HepG2 (cell line): ENCODE data around the gene SPINK4. TPM values are rescaled to one million over a fixed set of nuclear protein-coding genes. Genes with fewer than 3 reads are reported as not detected.

Experiments used
- ATAC-seq: fragments of 200-7000 bp; cut with Tn5 transposase; 3 replicates; pipeline ENCODE4 v1.9.1; 2020; ENCODE audit warnings: mild to moderate bottlenecking, moderate library complexity
- BruUV-seq: library from RNA; stranded (reverse); fragments of 400-500 nt; replicated peaks from 2 replicates; lab custom pipeline; 2021; lab: Mats Ljungman, UMichigan
- CTCF ChIA-PET: fragments of 300-600 bp; formaldehyde crosslinking; extraction: SDS; loops from one replicate; lab custom pipeline; 2021; ENCODE audit warnings: low total read pairs, inconsistent platforms, low intra/inter-chr PET ratio; lab: Yijun Ruan, JAX
- POLR2A ChIA-PET: fragments of 350-600 bp; sonication (Branson Sonifier 250); formaldehyde crosslinking; loops from one replicate; lab custom pipeline; 2020; ENCODE audit warnings: antibody characterized with exemption, inconsistent platforms; lab: Yijun Ruan, JAX
- DNase-seq: peaks from one replicate; pipeline ENCODE4 v3.0.0-alpha.2; 2015; ENCODE audit warnings: low spot score
- FAIRE-seq: peaks from 3 replicates; lab custom pipeline; 2011; peaks lifted over from hg19 to GRCh38; lab: Jason Lieb, UNC
- H2AFZ ChIP-seq: one replicate; pipeline ENCODE4 v1.6.1; 2011; ENCODE audit warnings: low read length, inconsistent platforms
- H3K27ac ChIP-seq: fragments of 300-600 bp; 3 replicates; pipeline ENCODE4 v1.8.0; 2011; ENCODE audit warnings: mixed run types, mild to moderate bottlenecking, mixed read lengths, low read length, inconsistent platforms; ENCODE audit not compliant: insufficient read depth; ENCODE audit errors: extremely low read length
- H3K27me3 ChIP-seq, 2 experiments: fragments of 200-600 bp in 1 of 2; 2 replicates in 1 of 2; 3 replicates in 1 of 2; pipeline versions ENCODE4 v1.6.0 to v1.8.0; 2011; ENCODE audit warnings: low read length in 2 of 2, mild to moderate bottlenecking in 2 of 2, moderate library complexity in 2 of 2, inconsistent platforms in 1 of 2; ENCODE audit not compliant: insufficient read depth in 2 of 2, control insufficient read depth in 1 of 2
- H3K36me3 ChIP-seq, 2 experiments: fragments of 200-600 bp in 1 of 2; replicated peaks in 1 of 2; 2 replicates in 1 of 2; 3 replicates in 1 of 2; pipeline versions ENCODE4 v1.5.1 to v1.8.0; 2011; ENCODE audit warnings: low read length in 2 of 2, inconsistent platforms in 1 of 2; ENCODE audit not compliant: insufficient read depth in 2 of 2, control insufficient read depth in 1 of 2
- H3K4me1 ChIP-seq: 2 replicates; pipeline ENCODE4 v1.5.1; 2012; ENCODE audit warnings: low read length, inconsistent platforms; ENCODE audit not compliant: insufficient read depth
- H3K4me2 ChIP-seq: 2 replicates; pipeline ENCODE4 v1.6.0; 2011; ENCODE audit warnings: low read depth, low read length, inconsistent platforms
- H3K4me3 ChIP-seq, 3 experiments: fragments of 200-600 bp in 1 of 3; sonication (generic), shearing (Covaris generic) in 1 of 3; replicated peaks in 1 of 3; 2 replicates each; pipeline ENCODE4 v1.5.1; 2011 to 2016; ENCODE audit warnings: low read length in 3 of 3, inconsistent platforms in 2 of 3, low read depth in 2 of 3, mild to moderate bottlenecking in 2 of 3, control low read depth in 1 of 3, mixed read lengths in 1 of 3; ENCODE audit not compliant: insufficient read depth in 1 of 3
- H3K79me2 ChIP-seq: one replicate; pipeline ENCODE4 v1.6.1; 2011; ENCODE audit warnings: low read length, inconsistent platforms; ENCODE audit not compliant: insufficient read depth
- H3K9ac ChIP-seq: 2 replicates; pipeline ENCODE4 v1.6.0; 2011; ENCODE audit warnings: mild to moderate bottlenecking, low read depth, low read length, inconsistent platforms; ENCODE audit not compliant: insufficient read depth
- H3K9me3 ChIP-seq: 2 replicates; pipeline ENCODE4 v1.5.1; 2012; ENCODE audit warnings: mild to moderate bottlenecking, low read length
- H4K20me1 ChIP-seq: 2 replicates; pipeline ENCODE4 v1.6.0; 2011; ENCODE audit warnings: inconsistent platforms, mild to moderate bottlenecking, low read length, moderate library complexity; ENCODE audit not compliant: insufficient read depth
- GFI1 ChIP-seq: sonication (generic); formaldehyde crosslinking; IDR thresholded peaks from 2 replicates; pipeline ENCODE4 v1.5.0; 2020; ENCODE audit warnings: missing genetic modification reagents, mild to moderate bottlenecking, borderline replicate concordance
- PRDM15 ChIP-seq: sonication (generic); formaldehyde crosslinking; IDR thresholded peaks from 2 replicates; pipeline ENCODE4 v1.4.0; 2020; ENCODE audit warnings: missing genetic modification reagents
- SSRP1 ChIP-seq: IDR thresholded peaks from 2 replicates; pipeline ENCODE4 v1.6.1; 2016; ENCODE audit warnings: control low read depth
- ZBTB40 ChIP-seq, 2 experiments: fragments of 450-650 bp in 1 of 2; sonication (generic) in 1 of 2; formaldehyde crosslinking in 1 of 2; IDR thresholded peaks; 2 replicates each; pipeline versions ENCODE4 v1.6.1 to v1.8.0; 2016 to 2022; ENCODE audit warnings: antibody characterized with exemption in 1 of 2, mild to moderate bottlenecking in 1 of 2, missing genetic modification reagents in 1 of 2
- ZHX1 ChIP-seq: sonication (generic); formaldehyde crosslinking; IDR thresholded peaks from 2 replicates; pipeline ENCODE4 v1.8.1; 2022; ENCODE audit warnings: low read depth, mild to moderate bottlenecking, missing genetic modification reagents
- WGBS: methylation state at CpG from one replicate; pipeline ENCODE4 v1.1.6; 2017; ENCODE audit warnings: low lambda C conversion rate; 5-methylcytosine and 5-hydroxymethylcytosine counted together
- in situ Hi-C: cut with HindIII; loops from 2 replicates; pipeline ENCODE4 v1.10.0; 2017; ENCODE audit warnings: low pct_unique_long_range_greater_than_20kb; ENCODE audit not compliant: extremely low pct_ligation_motif_present
- intact Hi-C: fragments of 100-400 bp; cut with micrococcal nuclease; formaldehyde crosslinking; loops from one replicate; pipeline ENCODE4 v1.10.0; 2022; ENCODE audit not compliant: unreplicated experiment
- polyA plus RNA-seq, 8 experiments: library from polyadenylated mRNA; depleted of rRNA in 3 of 8; stranded (reverse) in 7 of 8; unstranded in 1 of 8; fragments of >200 nt; fragmentation: Illumina TruSeq in 4 of 8; extraction: Trizol in 4 of 8; gene quantifications; 2 replicates each; pipeline versions ENCODE4 v1.2.1 to v1.2.3, GENCODE V29; 2011 to 2016; ENCODE audit warnings: low read depth in 4 of 8, missing spikeins in 1 of 8, mixed read lengths in 1 of 8; ENCODE audit not compliant: insufficient read depth in 1 of 8
- total RNA-seq, 5 experiments: library from RNA; depleted of rRNA; stranded (reverse); fragments of >200 nt; fragmentation: Illumina TruSeq; extraction: Trizol; gene quantifications; 2 replicates each; pipeline ENCODE4 v1.2.3, GENCODE V29; 2016; ENCODE audit warnings: low read depth in 1 of 5

Gene SPINK4
- total and polyA plus RNA-seq, 2 of the 13 experiments (the other 11 are each of a cell fraction or from before 2014, with no cell fraction given), result 0.53 to 3.4 TPM

GRCh38 chr9:33221568-33221884 lies 18.4 kb upstream of the SPINK4 start:
- no peak overlapping the region for H3K27ac ChIP-seq
- peak; percentile 56 for ATAC-seq
- CTCF ChIA-PET, result no interaction called here

More at GRCh38 chr9:33221568-33221884, 18.4 kb upstream of the SPINK4 start:
- DNase-seq (no peak), FAIRE-seq (no peak)
- Histone ChIP-seq H3K36me3 (no peaks in the 10 kb centered on the region), H3K79me2 (no peaks in the 10 kb centered on the region), H3K4me2 (0 out of 2 replicates have a peak overlapping the region, but pooled peaks have one; percentile 6), H3K9me3 (no peaks in the 10 kb centered on the region), H2AFZ (no peak overlapping the region), H4K20me1 (no peaks in the 10 kb centered on the region), H3K4me1 (peaks cover 5% of the 10 kb centered on the region; the same call in 1 of the 2 replicates), H3K4me3 (no peak overlapping the region; a peak in 1 of 6 replicates), H3K9ac (no peak overlapping the region), H3K27me3 (peaks cover 0 to 8% of the 10 kb centered on the region in 2 experiments; a peak in 1 of 5 replicates)
- POLR2A ChIA-PET, result no interaction called here
- in situ Hi-C loops (no loop called here), intact Hi-C loops (no loop called here)
- BruUV-seq, result no TSS peak
- WGBS, result 72% methylated on average over 2 of the region's 3 CpGs
- TF ChIP-seq ZBTB40 (IDR thresholded peaks at IDR 0.05) (no peak), ZBTB40 (CRISPR knock-in tag; IDR thresholded peaks at IDR 0.05) (no peak), ZHX1 (CRISPR knock-in tag) (no peak), GFI1 (CRISPR knock-in tag) (no peak), PRDM15 (CRISPR knock-in tag) (no peak), SSRP1 (CRISPR knock-in tag) (no peak)
